Stimulated activated naive B cell treated with anti-CD40 and anti-IgM and Interleukin-4, amounts not matched to agents 10 μg/mL and 1 μg/mL and 100 μg/mL, for 72 hours (primary cell): ENCODE results near the gene PTPRE.

ENCODE experiments used
- ATAC-seq, 2 donors: fragments of 150-1000 bp; cut with Tn5 transposase; replicated peaks; 2 replicates each; pipeline ENCODE4 v1.10.0; 2021; ENCODE audit warnings: moderate library complexity in 1 of 2
- DNase-seq: peaks from one replicate; pipeline ENCODE4 v3.0.0; 2021
- H3K27ac Mint-ChIP-seq: one replicate; pipeline ENCODE4 v1.8.0; 2022; ENCODE audit warnings: mild to moderate bottlenecking, mixed read lengths
- H3K27me3 Mint-ChIP-seq, 2 donors: one replicate each; pipeline ENCODE4 v1.8.0; 2022; ENCODE audit warnings: mixed read lengths in 2 of 2
- H3K36me3 Mint-ChIP-seq, 2 donors: one replicate each; pipeline ENCODE4 v1.8.0; 2022; ENCODE audit warnings: mixed read lengths in 2 of 2, mild to moderate bottlenecking in 1 of 2
- H3K4me1 Mint-ChIP-seq, 2 donors: one replicate each; pipeline ENCODE4 v1.8.0; 2022; ENCODE audit warnings: mixed read lengths in 2 of 2, mild to moderate bottlenecking in 1 of 2
- H3K4me3 Mint-ChIP-seq, 2 donors: one replicate each; pipeline ENCODE4 v1.8.0; 2022; ENCODE audit warnings: mild to moderate bottlenecking in 2 of 2, mixed read lengths in 2 of 2, moderate library complexity in 1 of 2
- H3K9me3 Mint-ChIP-seq, 2 donors: one replicate each; pipeline ENCODE4 v1.8.0; 2022; ENCODE audit warnings: mixed read lengths in 2 of 2, mild to moderate bottlenecking in 1 of 2

PTPRE gene

GRCh38 chr10:127906548-127907377, at the start of gene PTPRE:
Gene PTPRE, plus strand, starts transcription at chr10:127907103. Its CDS starts 133,779 bp downstream, at chr10:128040882.
- Mint-ChIP-seq H3K4me3 (peak within 1 kb of the TSS; percentile 29 to 47), H3K36me3 (peaks cover 0 to 1% of the 10 kb centered on the region in 2 donors), H3K27ac (no peak within 1 kb of the TSS), H3K9me3 (peaks cover 2 to 4% of the 10 kb centered on the region in 2 donors), H3K4me1 (peaks cover 2 to 9% of the 10 kb centered on the region in 2 donors), H3K27me3 (peaks cover 47 to 50% of the 10 kb centered on the region in 2 donors)
- peak; percentile 58 for DNase-seq
- peak; percentile 94 to 95 for ATAC-seq

GRCh38 chr10:127860592-127860991, 46.3 kb upstream of the PTPRE start:
- Mint-ChIP-seq H3K36me3 (peaks cover 9 to 11% of the 10 kb centered on the region in 2 donors), H3K27me3 (peaks cover 4 to 5% of the 10 kb centered on the region in 2 donors), H3K4me1 (peaks cover 5% of the 10 kb centered on the region in 2 donors), H3K9me3 (peaks cover 15 to 16% of the 10 kb centered on the region in 2 donors), H3K4me3 (no peak overlapping the region), H3K27ac (no peak overlapping the region)
- DNase-seq: no peak
- ATAC-seq: no peak

- H3K4me1 Mint-ChIP-seq: no peaks in the 10 kb centered on the region
- H3K4me3 Mint-ChIP-seq: no peak overlapping the region
- DNase-seq (no peak), ATAC-seq (no peak)
- peaks cover 4 to 21% of the 10 kb centered on the region in 2 donors for H3K27me3 Mint-ChIP-seq
- H3K9me3 Mint-ChIP-seq: peaks cover 15 to 16% of the 10 kb centered on the region in 2 donors
- no peak overlapping the region for H3K27ac Mint-ChIP-seq
- H3K36me3 Mint-ChIP-seq: peaks cover 9 to 11% of the 10 kb centered on the region in 2 donors
Measured at GRCh38 chr10:127863231-127863825, 43.6 kb upstream of the PTPRE start.

- DNase-seq (no peak), ATAC-seq (no peak)
- Mint-ChIP-seq H3K4me3 (no peak overlapping the region), H3K4me1 (peaks cover 2 to 5% of the 10 kb centered on the region in 2 donors), H3K36me3 (peaks cover 11% of the 10 kb centered on the region in 2 donors), H3K27ac (no peak overlapping the region), H3K9me3 (peaks cover 23 to 25% of the 10 kb centered on the region in 2 donors), H3K27me3 (peaks cover 4 to 39% of the 10 kb centered on the region in 2 donors)
Measured at GRCh38 chr10:127866276-127867013, 40.5 kb upstream of the PTPRE start.

- ATAC-seq (no peak), DNase-seq (no peak)
- Mint-ChIP-seq H3K9me3 (peaks cover 20 to 25% of the 10 kb centered on the region in 2 donors), H3K27me3 (peaks cover 4 to 44% of the 10 kb centered on the region in 2 donors), H3K27ac (no peak overlapping the region), H3K4me3 (no peak overlapping the region), H3K4me1 (peaks cover 2 to 5% of the 10 kb centered on the region in 2 donors), H3K36me3 (peaks cover 11% of the 10 kb centered on the region in 2 donors)
Measured at GRCh38 chr10:127867805-127868204, 39.1 kb upstream of the PTPRE start.

- no peak overlapping the region for H3K27ac Mint-ChIP-seq
- ATAC-seq (no peak), DNase-seq (no peak)
- H3K4me1 Mint-ChIP-seq: peaks cover 2 to 5% of the 10 kb centered on the region in 2 donors
- H3K27me3 Mint-ChIP-seq: peaks cover 4 to 44% of the 10 kb centered on the region in 2 donors
- peaks cover 10 to 12% of the 10 kb centered on the region in 2 donors for H3K9me3 Mint-ChIP-seq
- no peak overlapping the region for H3K4me3 Mint-ChIP-seq
- H3K36me3 Mint-ChIP-seq: peaks cover 0 to 2% of the 10 kb centered on the region in 2 donors
Measured at GRCh38 chr10:127869329-127869728, 37.6 kb upstream of the PTPRE start.

GRCh38 chr10:127871631-127872010, 35.3 kb upstream of the PTPRE start:
- DNase-seq: no peak

GRCh38 chr10:127872011-127872761, 34.7 kb upstream of the PTPRE start:
- no peak overlapping the region for H3K27ac Mint-ChIP-seq
- H3K9me3 Mint-ChIP-seq: peaks cover 10 to 11% of the 10 kb centered on the region in 2 donors
- H3K36me3 Mint-ChIP-seq: peaks cover 0 to 2% of the 10 kb centered on the region in 2 donors
- H3K4me1 Mint-ChIP-seq: peaks cover 2 to 5% of the 10 kb centered on the region in 2 donors
- no peak for ATAC-seq
- H3K27me3 Mint-ChIP-seq: peaks cover 0 to 30% of the 10 kb centered on the region in 2 donors
- no peak for DNase-seq
- no peak overlapping the region for H3K4me3 Mint-ChIP-seq

More at GRCh38 chr10:127871631-127872010, 35.3 kb upstream of the PTPRE start:
- no peak overlapping the region for H3K27ac Mint-ChIP-seq
- peaks cover 0 to 2% of the 10 kb centered on the region in 2 donors for H3K36me3 Mint-ChIP-seq
- peaks cover 2 to 5% of the 10 kb centered on the region in 2 donors for H3K4me1 Mint-ChIP-seq
- H3K9me3 Mint-ChIP-seq: peaks cover 10 to 11% of the 10 kb centered on the region in 2 donors
- no peak for ATAC-seq
- no peak overlapping the region for H3K4me3 Mint-ChIP-seq
- peaks cover 0 to 34% of the 10 kb centered on the region in 2 donors for H3K27me3 Mint-ChIP-seq

GRCh38 chr10:127872871-127873600, 33.9 kb upstream of the PTPRE start:
- DNase-seq: no peak

GRCh38 chr10:127873901-127874470, 32.9 kb upstream of the PTPRE start:
- Mint-ChIP-seq H3K36me3 (peaks cover 0 to 2% of the 10 kb centered on the region in 2 donors), H3K9me3 (peaks cover 8 to 9% of the 10 kb centered on the region in 2 donors), H3K27ac (no peak overlapping the region), H3K4me3 (no peak overlapping the region), H3K4me1 (peaks cover 4 to 5% of the 10 kb centered on the region in 2 donors), H3K27me3 (peaks cover 0 to 26% of the 10 kb centered on the region in 2 donors)
- ATAC-seq (no peak), DNase-seq (no peak)

More at GRCh38 chr10:127872871-127873600, 33.9 kb upstream of the PTPRE start:
- H3K4me1 Mint-ChIP-seq: peaks cover 2 to 5% of the 10 kb centered on the region in 2 donors
- H3K27me3 Mint-ChIP-seq: peaks cover 0 to 30% of the 10 kb centered on the region in 2 donors
- peaks cover 0 to 2% of the 10 kb centered on the region in 2 donors for H3K36me3 Mint-ChIP-seq
- ATAC-seq: no peak
- no peak overlapping the region for H3K4me3 Mint-ChIP-seq
- peaks cover 10 to 11% of the 10 kb centered on the region in 2 donors for H3K9me3 Mint-ChIP-seq
- H3K27ac Mint-ChIP-seq: no peak overlapping the region

- H3K36me3 Mint-ChIP-seq: no peaks in the 10 kb centered on the region
- no peak overlapping the region for H3K27ac Mint-ChIP-seq
- H3K27me3 Mint-ChIP-seq: peaks cover 0 to 17% of the 10 kb centered on the region in 2 donors
- H3K9me3 Mint-ChIP-seq: peaks cover 0 to under 1% of the 10 kb centered on the region in 2 donors
- H3K4me1 Mint-ChIP-seq: peaks cover 5% of the 10 kb centered on the region in 2 donors
- H3K4me3 Mint-ChIP-seq: no peak overlapping the region
- DNase-seq (no peak), ATAC-seq (no peak)
Measured at GRCh38 chr10:127874671-127875448, 32.0 kb upstream of the PTPRE start.

- ATAC-seq (no peak), DNase-seq (no peak)
- peaks cover 7 to 11% of the 10 kb centered on the region in 2 donors for H3K4me1 Mint-ChIP-seq
- peaks cover 0 to 17% of the 10 kb centered on the region in 2 donors for H3K27me3 Mint-ChIP-seq
- H3K27ac Mint-ChIP-seq: no peak overlapping the region
- H3K36me3 Mint-ChIP-seq: no peaks in the 10 kb centered on the region
- H3K4me3 Mint-ChIP-seq: no peak overlapping the region
- H3K9me3 Mint-ChIP-seq: no peaks in the 10 kb centered on the region
Measured at GRCh38 chr10:127875449-127875765, 31.5 kb upstream of the PTPRE start.
